NCI-H187 treated with DMSO at 0.1 percent for 48 hours (cell line): ENCODE data around the gene CHD1L.
A peak's percentile ranks its signal among the peaks of the same experiment; 100 is the strongest.
"Not testable (repeated sequence)": the region's sequence is repeated elsewhere in the genome, so short reads cannot be mapped to it uniquely, and the experiment has no call there.

ENCODE experiments used
- DNase-seq: peaks from one replicate; lab custom pipeline; 2025; lab: John Stamatoyannopoulos, UW

CHD1L gene

GRCh38 chr1:147267711-147268110, 25.2 kb downstream of the CHD1L start:
- DNase-seq: no peak

DNA sequence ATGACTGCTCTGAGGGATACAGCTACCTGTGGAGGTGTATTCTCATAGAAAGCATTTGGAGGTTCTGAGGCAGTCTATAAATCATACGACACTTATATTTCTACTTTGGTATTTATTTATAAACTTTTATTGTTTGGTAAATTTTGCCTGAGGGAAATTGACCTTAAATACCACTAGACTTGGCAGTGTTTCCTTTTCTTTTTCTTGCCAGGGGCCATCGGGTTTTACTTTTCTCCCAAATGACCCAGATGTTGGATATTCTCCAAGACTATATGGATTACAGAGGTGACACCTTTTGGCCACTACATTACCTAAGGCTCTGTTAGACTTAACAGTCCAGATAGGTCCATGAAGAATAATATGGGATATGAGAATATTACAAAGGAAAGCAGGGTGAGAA, 28.2 kb downstream of the CHD1L start:
- no peak for DNase-seq

DNA sequence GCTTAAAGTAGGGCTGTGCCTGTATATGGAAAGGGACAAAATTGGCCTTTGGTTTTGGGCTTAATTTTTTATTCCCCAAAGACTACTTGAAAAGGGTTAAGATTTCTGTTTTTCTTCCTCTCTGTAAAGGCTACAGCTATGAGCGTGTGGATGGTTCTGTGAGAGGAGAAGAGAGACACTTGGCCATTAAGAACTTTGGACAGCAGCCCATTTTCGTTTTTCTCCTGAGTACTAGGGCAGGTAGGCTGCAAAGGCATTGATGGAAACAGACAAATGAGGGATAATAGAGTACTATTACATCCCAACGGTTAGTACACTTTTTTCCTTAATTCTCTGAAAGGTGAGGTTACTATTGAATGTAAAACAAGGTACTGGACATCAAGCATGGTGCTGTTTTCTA, 29.6 kb downstream of the CHD1L start:
- DNase-seq: no peak

GRCh38 chr1:147273409-147274336, 31.2 kb downstream of the CHD1L start:
- peak; percentile 15 for DNase-seq

DNA sequence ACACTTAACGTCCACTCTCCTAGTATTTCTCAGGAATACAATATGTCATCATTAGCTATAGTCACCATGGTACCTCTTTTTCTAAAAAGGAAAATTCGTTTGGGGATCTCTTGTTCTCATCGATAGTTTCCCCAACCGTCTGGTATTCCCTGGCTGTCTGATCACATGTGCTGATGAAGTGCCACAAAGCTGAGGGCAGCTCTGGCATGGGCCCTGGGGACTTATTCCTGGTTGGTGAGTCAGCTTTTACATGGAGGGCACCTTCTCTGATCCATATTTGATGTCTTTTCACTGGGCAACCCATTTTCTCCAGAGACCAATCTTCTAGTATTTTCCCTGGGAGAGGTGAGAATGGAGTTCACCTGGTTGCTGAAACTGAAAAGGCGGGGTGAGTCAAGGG, 39.5 kb downstream of the CHD1L start:
- DNase-seq: no peak

DNA sequence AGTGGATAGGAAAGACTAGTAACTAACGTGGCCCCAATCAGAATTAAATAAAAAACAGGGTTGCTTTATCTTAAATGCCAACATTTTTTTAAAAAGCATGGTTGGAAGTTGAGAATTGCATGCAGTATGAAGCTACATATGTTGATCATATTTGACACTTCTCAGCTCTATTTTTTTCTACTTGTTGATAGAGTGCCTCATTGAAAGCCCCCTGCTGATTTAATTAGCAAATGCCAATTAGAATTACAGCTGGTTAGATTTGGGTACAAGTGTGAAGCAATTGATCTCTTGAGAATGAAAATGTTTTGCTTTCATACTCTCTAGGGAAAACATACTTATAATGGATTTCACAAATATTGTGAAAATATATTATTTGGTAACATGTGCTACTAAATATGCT, 40.5 kb downstream of the CHD1L start:
- no peak for DNase-seq

GRCh38 chr1:147287133-147287865, 44.8 kb downstream of the CHD1L start:
- DNase-seq: no peak

DNA sequence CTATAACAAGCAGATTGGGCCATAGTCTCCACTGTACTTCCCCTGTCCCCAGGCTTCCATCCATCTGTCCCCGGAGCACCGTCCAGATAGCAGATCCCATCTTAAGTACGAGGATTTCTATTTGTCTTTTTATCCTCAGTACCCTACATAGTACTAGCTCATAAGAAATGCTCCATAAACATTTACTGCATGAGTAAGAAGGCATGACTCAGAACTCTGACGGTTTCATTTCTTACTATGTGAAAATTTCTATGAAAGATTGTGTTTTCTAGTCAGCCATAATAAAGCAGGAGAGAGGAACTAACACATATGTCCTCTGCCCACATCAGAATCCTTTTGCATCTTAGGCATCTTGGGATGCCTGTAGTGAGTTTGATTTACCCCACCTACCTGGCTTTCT, 49.5 kb downstream of the CHD1L start:
- DNase-seq: no peak

DNA sequence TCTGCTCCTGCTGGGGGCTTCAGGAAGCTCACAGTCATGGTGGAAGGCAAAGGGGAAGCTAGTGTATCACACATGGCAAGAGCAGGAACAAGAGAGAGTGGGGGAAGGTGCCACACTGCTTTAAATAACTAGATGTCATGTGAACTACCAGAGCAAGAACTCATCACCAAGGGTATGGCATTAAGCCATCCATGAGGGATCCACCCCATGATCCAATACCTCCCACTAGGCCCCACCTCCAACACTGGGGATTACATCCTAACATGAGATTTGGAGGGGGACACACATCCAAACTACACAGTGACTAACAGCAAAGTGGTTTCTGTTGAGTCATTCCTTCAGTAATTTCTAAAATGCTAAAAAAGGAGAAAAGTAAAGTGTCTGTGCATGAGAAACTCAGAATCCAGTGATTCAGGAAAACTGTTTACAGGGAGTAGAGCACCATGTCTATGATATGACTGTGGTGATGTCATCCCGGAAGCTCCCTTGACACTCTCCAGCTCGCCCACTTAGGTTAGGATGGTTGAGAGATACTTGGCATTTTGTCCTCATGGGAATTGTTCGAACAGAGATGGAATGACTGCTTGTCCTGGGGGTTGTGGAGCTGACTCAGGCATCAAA, 50.3 kb downstream of the CHD1L start:
- DNase-seq: no peak

DNA sequence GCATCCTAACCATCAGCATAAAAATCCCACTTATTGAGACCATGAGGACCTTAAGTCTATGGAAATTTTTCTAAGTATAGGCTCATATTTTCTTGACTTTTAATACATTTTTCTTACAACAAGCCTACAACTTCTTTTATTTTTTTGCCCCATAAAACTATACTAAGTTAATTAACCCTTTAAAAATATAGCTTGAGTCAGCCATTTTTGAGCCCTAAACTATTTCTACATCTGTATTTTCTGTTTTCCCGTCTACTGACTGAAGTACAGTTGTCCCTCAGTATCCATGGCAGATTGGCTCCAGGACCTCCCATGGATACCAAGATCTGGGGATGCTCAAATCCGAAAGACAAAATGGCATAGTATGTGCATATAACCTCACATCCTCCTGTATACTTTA, 55.0 kb downstream of the CHD1L start:
- DNase-seq: no peak

GRCh38 chr1:147305803-147306202, 63.3 kb downstream of the CHD1L start:
- DNase-seq: not testable (repeated sequence)

DNA sequence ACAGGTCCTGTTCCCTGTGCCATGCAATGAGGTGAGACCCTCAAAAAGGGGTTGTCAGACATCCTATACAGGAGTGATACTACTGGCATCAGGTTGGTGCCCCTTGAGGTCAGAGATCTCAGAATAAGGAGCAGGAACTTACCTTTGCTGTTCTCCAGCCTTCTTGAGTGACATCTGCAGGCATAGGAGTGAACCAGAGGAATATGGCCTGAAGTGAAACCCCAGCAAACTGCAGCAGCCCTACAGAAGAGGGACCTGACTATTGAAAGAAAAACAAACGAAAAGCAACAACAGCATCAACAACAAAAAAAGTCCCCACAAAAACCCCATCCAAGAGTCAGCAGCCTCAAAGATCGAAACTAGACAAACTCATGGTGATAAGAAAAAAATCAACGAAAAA, 74.5 kb downstream of the CHD1L start:
- DNase-seq: no peak

DNA sequence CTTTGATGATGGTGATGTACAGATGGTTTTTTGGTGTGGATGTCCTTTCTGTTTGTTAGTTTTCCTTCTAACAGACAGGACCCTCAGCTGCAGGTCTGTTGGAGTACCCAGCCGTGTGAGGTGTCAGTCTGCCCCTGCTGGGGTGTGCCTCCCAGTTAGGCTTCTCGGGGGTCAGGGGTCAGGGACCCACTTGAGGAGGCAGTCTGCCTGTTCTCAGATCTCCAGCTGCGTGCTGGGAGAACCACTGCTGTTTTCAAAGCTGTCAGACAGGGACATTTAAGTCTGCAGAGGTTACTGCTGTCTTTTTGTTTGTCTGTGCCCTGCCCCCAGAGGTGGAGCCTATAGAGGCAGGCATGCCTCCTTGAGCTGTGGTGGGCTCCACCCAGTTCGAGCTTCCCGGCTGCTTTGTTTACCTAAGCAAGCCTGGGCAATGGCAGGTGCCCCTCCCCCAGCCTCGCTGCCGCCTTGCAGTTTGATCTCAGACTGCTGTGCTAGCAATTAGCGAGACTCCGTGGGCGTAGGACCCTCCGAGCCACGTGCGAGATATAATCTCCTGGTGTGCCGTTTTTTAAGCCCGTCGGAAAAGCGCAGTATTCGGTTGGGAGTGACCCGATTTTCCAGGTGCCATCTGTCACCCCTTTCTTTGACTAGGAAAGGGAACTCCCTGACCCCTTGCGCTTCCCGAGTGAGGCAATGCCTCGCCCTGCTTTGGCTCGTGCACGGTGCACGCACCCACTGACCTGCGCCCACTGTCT, 84.6 kb downstream of the CHD1L start:
- not testable (repeated sequence) for DNase-seq

GRCh38 chr1:147334292-147334691, 91.8 kb downstream of the CHD1L start:
- DNase-seq: no peak

DNA sequence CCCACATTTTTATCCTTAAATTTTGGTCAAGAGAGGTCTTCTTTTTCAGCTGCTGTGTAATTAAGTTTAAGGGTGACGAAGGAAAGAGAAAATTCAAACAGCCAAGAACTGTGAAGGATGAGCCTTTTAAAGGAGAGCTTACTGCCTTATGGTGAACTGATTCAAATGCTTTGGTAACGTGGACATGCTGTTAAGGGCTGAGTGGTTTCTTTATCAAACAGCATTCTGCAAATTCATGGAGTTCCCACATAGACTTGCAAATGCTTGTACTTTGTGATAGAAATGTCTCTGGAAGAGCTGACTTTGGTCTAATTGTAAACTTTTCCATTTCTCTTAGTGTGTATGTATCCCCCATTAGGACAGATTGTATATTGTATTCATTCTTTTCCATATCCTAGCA, 93.8 kb downstream of the CHD1L start:
- DNase-seq: no peak

GRCh38 chr1:147337040-147337630, 94.7 kb downstream of the CHD1L start:
- no peak for DNase-seq

- no peak for DNase-seq
Observed at GRCh38 chr1:147338571-147338970, 96.1 kb downstream of the CHD1L start.

DNA sequence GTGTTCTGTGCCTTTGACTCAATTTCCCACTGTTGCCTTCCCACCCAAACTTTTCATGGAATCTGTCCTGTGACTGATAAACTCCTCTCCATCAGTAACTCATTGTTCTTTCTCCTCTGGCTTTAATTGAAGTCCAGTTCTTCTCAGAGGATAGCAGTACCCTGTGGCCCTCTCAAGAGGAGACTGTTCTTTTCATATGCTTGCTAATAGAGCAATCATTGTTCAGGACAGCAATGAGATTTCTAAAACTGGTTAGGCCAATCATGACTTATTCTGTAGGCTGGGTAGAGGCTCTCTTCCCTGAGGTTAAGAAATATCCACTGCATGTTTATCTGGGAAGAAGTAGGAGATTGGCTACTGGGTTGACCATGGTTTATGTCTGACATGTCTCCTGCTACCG, 98.8 kb downstream of the CHD1L start:
- no peak for DNase-seq
